Effector memory CD4-positive, alpha-beta T cell (primary cell): ENCODE measurements around the gene MRPS23.

ENCODE experiments used
- DNase-seq, 3 donors: peaks; one replicate each; pipeline ENCODE4 v3.0.0-alpha.2; 2020
- H3K27ac ChIP-seq: 2 replicates; pipeline ENCODE4 v1.7.0; 2013; ENCODE audit warnings: mild to moderate bottlenecking, low read length, moderate library complexity; ENCODE audit not compliant: insufficient read depth, poor library complexity, severe bottlenecking
- H3K27me3 ChIP-seq: replicated peaks from 2 replicates; pipeline ENCODE4 v1.7.0; 2013; ENCODE audit warnings: mild to moderate bottlenecking, low read length; ENCODE audit not compliant: insufficient read depth, control insufficient read depth, poor library complexity, severe bottlenecking
- H3K36me3 ChIP-seq: 2 replicates; pipeline ENCODE4 v1.7.0; 2013; ENCODE audit warnings: mild to moderate bottlenecking, low read length, moderate library complexity; ENCODE audit not compliant: control insufficient read depth, insufficient read depth
- H3K4me1 ChIP-seq: 2 replicates; pipeline ENCODE4 v1.7.0; 2013; ENCODE audit warnings: low read length, mild to moderate bottlenecking; ENCODE audit not compliant: control insufficient read depth, insufficient read depth, poor library complexity, severe bottlenecking
- H3K4me3 ChIP-seq: 2 replicates; pipeline ENCODE4 v1.7.0; 2013; ENCODE audit warnings: low read length, low read depth, mild to moderate bottlenecking; ENCODE audit not compliant: insufficient read depth, poor library complexity, severe bottlenecking
- H3K9me3 ChIP-seq: 2 replicates; pipeline ENCODE4 v1.7.0; 2013; ENCODE audit warnings: mild to moderate bottlenecking, low read length, moderate library complexity; ENCODE audit not compliant: control insufficient read depth

MRPS23 gene

DNA sequence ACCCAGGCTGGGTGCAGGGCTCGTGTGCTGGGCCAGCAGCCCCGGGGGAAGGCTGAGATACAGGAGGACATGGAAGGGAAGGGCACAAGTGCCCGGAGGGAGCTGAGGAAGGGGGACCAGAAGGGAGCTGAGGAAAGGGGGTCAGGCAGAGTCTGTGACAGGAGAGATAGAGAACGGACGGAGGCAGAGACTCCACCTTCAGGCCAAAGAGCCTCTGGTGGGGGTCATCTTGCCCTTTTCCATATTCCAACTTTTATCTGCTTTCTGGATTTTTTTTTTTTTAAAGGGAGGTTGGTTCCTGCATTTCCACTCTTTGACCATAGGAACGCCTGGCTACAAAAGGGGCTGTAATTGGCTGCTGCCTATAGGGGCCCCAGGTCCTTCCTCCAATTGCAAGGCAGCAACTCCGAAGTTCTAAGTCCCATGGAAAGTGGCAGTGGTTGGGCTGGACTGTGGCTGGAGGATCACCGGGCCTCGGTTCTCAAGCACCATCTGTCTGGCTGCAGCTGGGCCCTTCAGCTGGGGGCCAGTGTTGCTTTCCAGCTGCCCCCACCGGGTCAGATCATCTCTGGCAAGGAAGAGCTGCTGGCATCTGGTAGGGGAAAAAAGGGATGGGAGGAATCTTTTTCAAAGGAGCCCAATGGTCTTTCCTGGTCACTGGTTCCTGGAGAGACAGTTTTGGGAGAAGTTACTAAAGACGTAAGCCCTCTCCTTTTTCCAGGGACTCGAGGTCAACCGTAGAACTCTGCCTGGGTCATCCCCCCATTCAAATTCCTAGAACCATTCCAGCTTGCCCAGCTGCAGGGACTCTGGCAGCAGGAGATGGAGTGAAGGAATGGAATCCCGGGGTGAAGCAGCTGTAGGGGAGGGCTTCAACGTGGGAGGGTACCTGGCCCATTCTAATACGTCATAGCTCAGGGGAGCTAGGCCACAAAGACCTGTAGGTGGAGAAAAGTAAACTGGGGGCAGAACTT lies 13.1 kb upstream of the MRPS23 start:
- H3K36me3 ChIP-seq, result no peaks in the 10 kb centered on the region
- H3K4me1 ChIP-seq, result peaks cover 16% of the 10 kb centered on the region
- no peak for DNase-seq
- H3K9me3 ChIP-seq, result no peaks in the 10 kb centered on the region
- H3K27me3 ChIP-seq, result no peaks in the 10 kb centered on the region
- no peak overlapping the region for H3K27ac ChIP-seq
- no peak overlapping the region for H3K4me3 ChIP-seq

DNA sequence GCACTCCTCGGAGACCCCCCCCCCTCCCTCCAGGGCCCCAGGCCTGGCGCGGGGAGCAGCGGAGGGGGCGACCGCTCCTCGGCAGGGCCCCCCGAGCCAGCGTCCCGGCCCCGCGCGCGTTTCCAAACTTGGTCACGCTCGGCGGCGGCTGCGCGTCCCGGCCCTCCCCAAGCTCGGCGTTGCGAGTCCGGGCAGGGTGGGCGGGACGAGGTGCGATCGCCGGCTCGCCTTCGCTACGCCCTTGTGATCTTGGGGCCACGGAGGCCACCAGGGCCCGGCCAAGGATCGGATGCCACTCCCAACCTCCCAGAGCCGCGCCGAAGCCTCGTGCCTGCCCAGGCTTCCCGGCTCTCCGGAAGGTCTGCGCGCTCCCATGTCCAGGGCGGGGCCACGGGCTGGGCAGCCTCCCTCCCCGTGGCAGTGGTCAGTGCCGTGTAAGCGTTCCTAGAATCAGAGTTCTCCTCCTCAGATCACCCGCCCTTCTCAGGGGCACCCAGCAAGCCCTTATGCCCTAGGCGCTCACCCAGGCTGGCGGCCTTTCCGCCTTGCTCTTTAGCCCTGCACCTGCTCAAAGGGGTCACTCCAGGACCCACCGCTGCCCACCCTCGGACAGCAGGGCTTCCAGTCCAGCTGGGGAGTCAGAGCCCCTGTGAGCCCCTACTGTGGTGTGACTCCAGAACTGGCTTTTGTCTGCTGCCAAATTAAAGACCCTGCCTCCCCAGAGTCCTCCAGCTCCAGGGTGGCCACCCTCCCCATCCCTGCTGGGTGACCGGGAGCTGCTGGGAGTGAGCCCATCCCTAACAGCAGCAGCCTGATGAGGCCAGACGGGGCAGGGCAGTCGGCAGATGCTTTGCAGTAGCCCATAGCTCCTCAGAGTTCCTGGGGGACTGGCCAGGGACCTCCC lies 12.2 kb upstream of the MRPS23 start:
- no peaks in the 10 kb centered on the region for H3K36me3 ChIP-seq
- no peak for DNase-seq
- H3K27me3 ChIP-seq, result no peaks in the 10 kb centered on the region
- H3K4me1 ChIP-seq, result peaks cover 16% of the 10 kb centered on the region
- H3K4me3 ChIP-seq, result peak overlapping the region; percentile 61
- H3K9me3 ChIP-seq, result no peaks in the 10 kb centered on the region
- H3K27ac ChIP-seq, result no peak overlapping the region

DNA sequence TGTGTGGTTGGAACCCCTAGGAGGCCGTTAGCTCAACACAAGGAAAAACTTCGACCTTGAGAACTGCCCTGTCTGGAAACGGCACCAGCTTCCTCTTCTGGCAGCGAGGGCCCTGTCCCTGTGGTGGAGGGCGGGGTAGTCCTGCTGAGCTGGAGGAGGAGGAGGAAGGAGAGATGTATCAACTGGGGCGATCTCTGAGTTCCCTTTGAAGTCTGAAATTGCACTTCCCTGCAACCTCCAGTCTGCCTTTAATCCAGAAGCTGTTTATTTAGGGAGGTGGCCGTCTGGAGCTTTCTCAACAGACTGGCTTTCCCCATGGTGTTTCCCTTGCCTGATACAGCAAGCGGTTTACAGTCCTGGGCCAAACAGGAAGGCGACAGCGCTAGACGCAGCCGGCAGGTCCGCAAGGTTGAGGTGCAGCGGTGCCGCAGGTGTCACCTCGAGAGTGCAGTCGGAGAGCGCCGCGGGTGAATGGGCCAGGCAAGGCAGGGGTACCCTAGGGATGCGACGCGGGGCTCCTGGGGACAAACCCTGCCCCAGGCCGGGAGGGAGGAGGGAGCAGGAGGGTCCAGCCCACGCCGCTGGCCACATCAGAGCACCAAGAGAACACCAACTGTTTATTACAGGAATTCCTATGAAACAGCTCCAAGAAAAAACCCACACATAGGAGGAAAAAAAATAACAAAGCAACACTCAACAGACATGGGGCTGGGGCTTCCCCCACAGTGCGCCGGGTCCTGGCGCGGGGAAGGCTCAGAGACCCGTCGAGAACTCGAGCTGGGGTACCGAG lies 11.4 kb upstream of the MRPS23 start:
- peak; percentile 9 to 17 (median 13) for DNase-seq

DNA sequence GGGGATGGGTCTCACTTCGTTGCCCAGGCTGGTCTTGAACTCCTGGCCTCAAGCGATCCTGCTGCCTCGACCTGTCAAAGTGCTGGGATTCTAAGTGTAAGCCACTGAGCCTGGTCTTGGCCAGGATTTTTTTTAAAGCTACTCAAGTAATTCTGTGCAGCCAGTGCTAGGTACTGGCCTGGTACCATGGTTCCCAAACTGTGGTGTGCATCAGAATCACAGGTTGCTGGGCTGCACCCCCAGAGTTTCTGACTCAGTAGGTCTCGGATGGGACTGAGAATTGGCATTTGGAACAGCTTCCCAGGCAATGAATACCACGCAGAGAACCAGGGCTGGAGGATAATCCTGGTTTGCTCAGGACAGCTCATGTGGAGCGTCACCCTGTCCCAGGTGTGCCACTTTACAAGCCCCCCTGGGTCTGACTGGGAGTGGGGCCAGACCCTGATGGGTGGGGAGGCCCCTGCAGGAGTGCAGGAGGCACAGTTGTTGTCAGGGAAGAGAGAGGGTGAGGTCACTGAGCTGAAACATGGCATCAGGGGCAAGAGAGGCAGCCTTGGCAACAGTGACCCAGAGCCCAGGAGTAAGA lies 10.7 kb upstream of the MRPS23 start:
- no peak for DNase-seq
- no peaks in the 10 kb centered on the region for H3K36me3 ChIP-seq
- no peaks in the 10 kb centered on the region for H3K9me3 ChIP-seq
- H3K27me3 ChIP-seq, result no peaks in the 10 kb centered on the region
- H3K4me3 ChIP-seq, result peak overlapping the region; percentile 61
- H3K27ac ChIP-seq, result no peak overlapping the region
- H3K4me1 ChIP-seq, result peaks cover 16% of the 10 kb centered on the region

More for the DNA sequence above, 11.4 kb upstream of the MRPS23 start:
- H3K4me1 ChIP-seq, result peaks cover 16% of the 10 kb centered on the region
- H3K27me3 ChIP-seq, result no peaks in the 10 kb centered on the region
- no peak overlapping the region for H3K27ac ChIP-seq
- no peaks in the 10 kb centered on the region for H3K36me3 ChIP-seq
- H3K4me3 ChIP-seq, result peak overlapping the region; percentile 61
- H3K9me3 ChIP-seq, result no peaks in the 10 kb centered on the region

DNA sequence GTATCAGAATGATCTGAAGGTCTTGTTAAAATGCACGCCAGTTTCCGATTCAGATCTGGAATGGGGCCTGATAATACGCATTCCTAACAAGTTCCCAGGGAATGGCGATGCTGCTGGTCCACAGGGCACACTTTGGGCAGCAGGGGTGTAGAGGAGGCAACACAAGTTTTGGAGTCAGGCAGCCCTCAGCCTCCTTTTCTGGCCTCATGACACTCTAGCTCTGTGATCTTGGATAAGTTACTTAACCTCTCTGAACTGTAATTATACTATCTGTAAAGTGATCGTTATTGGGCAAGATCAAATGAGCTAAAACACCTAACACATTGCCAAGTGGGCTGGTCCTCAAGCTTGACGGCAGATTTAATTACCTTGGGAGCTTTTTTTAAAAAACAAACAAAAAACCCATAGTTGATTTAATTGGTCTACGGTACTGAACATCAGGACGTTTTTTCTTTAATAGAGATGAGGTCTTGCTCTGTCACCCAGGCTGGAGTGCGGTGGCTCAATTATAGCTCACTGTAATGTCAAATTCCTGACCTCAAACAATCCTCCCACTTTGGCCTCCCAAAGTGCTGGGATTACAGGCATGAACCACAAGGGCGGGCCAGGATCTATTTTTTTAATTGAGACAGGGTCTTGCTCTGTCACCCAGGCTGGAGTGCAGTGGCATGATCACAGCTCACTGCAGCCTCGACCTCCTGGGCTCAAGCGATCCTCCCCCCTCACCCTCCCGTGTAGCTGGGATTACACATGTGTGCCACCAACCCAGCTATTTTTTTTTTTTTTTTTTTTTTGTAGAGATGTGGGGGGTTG lies 10.0 kb upstream of the MRPS23 start:
- no peaks in the 10 kb centered on the region for H3K9me3 ChIP-seq
- H3K36me3 ChIP-seq, result no peaks in the 10 kb centered on the region
- no peak for DNase-seq
- peaks cover 16% of the 10 kb centered on the region for H3K4me1 ChIP-seq
- H3K4me3 ChIP-seq, result no peak overlapping the region
- H3K27ac ChIP-seq, result no peak overlapping the region
- no peaks in the 10 kb centered on the region for H3K27me3 ChIP-seq

DNA sequence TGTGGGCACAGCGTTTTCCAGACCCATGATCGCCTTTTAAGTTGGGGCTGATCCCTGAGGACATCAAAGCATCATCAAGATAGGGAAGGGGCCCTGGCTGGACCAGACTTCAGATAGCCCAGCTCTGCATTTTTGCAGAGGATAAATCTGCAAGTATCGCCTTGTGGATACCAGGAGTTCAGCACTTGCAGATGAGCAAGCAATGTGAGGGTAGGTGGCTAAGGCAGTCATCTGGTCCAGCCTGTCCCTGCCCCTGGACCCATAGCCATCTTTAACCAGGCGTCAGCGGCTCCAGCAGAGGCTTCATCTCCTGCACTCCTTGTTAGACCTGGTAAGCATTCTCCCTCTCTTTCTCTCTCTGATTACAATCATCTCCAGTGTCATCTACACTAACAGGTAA lies 9.0 kb upstream of the MRPS23 start:
- no peaks in the 10 kb centered on the region for H3K36me3 ChIP-seq
- no peak for DNase-seq
- H3K9me3 ChIP-seq, result no peaks in the 10 kb centered on the region
- H3K27ac ChIP-seq, result no peak overlapping the region
- H3K4me1 ChIP-seq, result peaks cover 16% of the 10 kb centered on the region
- H3K27me3 ChIP-seq, result no peaks in the 10 kb centered on the region
- no peak overlapping the region for H3K4me3 ChIP-seq

DNA sequence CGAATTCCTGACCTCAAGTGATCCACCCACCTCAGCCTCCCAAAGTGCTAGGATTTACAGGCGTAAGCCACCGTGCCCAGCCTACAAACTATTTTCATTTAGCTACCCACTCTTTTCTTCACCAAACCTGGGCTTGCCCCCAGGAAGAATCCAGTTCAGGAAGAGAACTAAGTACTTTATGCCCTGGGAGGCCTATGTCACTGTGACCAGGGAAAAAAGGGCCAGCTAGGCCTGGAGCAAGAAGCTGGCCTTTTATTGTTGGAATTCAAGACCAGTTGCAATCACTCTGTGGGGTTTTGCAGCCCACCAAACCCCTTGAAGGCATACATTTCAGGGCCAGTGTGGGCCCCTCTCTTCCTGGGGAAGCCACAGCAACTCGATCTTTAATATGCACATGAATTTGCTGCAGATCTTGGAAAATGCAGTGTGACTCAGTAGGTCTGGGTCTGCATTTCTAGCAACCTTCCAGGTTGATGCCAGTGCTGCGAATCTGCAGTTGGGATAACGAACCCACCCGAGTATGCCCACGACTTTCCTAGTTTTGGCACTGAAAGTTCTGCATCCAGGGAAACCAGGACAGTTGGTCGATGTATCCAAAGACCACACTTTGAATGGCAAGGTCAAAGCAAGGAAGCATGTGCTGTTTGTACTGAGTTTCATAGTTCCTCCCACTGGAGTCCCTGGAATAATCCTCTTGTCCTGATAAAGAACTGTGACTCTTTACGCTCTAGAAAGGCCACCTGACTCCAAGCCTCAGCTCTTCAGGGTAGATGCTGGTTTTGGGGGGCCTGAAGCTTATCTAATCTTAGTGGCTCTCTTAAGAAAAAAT lies 7.2 kb upstream of the MRPS23 start:
- Histone ChIP-seq H3K4me3 (no peak overlapping the region), H3K36me3 (no peaks in the 10 kb centered on the region), H3K27me3 (no peaks in the 10 kb centered on the region), H3K9me3 (no peaks in the 10 kb centered on the region), H3K27ac (no peak overlapping the region), H3K4me1 (peaks cover 16% of the 10 kb centered on the region)
- DNase-seq, result no peak

DNA sequence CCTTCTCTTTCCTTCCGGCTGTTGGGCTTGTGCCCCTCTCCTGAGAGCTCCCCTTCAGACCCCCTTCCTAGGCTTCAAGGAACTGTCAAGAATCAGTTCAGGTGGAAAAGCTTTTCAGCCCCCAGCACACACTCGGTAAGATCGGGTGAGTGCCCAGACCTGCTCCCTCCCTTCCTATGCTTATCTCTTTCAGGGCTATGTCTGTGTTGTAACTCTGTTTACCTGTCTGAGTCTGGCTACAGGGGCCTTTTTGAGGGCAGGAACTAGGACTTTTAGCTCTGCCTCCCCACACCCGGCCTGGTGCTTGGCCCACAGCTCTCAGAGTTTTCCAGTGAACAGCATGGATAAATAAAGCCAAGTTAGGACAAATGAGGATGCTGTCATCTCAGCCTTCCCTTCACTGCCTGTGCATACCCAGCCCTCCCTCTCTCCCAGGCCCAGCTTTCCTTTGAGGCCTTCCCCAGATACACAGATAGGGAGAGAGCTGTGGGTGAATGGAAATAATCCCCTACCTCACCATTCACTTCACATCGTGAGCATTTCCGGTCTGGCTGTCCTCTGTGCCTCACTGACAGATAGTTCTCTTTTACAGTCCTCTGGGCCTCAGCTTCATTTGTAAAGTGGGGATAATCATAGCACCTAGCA lies 5.7 kb upstream of the MRPS23 start:
- Histone ChIP-seq H3K9me3 (no peaks in the 10 kb centered on the region), H3K27ac (no peak overlapping the region), H3K36me3 (no peaks in the 10 kb centered on the region), H3K4me1 (peaks cover 1% of the 10 kb centered on the region), H3K27me3 (no peaks in the 10 kb centered on the region), H3K4me3 (no peak overlapping the region)
- DNase-seq, result no peak
